ENCODE results near the gene DGLUCY. TPM values are rescaled to one million over a fixed set of nuclear protein-coding genes. Genes with fewer than 3 reads are reported as not detected.

Gene DGLUCY
- total and polyA plus RNA-seq, 2 donors (not counting 1 experiment from before 2014, with no cell fraction given) = 91.5 to 103 TPM

DNA sequence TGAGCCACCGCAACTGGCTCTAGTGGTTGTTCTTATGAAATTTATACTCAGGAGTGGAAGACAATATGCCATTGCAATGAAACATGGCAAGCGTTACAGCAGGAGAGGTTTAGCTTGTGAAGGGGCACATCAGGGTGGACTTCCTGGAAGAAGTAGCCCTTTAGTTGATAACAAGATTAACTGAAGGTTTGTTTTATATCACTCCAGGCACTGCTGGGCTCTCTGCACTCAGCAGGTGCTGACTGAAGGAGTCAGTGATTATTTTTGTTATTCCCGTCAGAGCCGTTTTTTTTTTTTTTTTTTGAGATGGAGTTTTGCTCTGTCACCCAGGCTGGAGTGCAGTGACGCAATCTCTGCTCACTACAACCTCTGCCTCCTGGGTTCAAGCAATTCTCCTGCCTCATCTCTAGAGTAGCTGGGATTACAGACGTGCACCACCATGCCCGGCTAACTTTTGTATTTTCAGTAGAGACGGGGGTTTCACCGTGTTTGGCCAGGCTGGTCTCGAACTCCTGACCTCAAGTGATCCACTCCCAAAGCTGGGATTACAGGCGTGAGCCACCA, 148.2 kb downstream of the DGLUCY start:
- no peak overlapping the region for H3K4me3 Mint-ChIP-seq
- ChIA-PET POLR2A (no interaction called here), CTCF (interaction anchor here (0.7 kb wide), 2 partner anchors 190 to 1265 kb away, joined by 3 to 4 read pairs; no protein-coding TSS in a partner anchor)
- Histone ChIP-seq H2AFZ (ENCODE audit: insufficient read depth, low read depth, low read length, poor library complexity, severe bottlenecking) (no peak overlapping the region), H3K27ac (ENCODE audit: low read length in 2 of 2) (no peak overlapping the region), H3K9me3 (ENCODE audit: control extremely low read depth in 1 of 3, control insufficient read depth in 2 of 3, insufficient read depth in 1 of 3, low read length in 2 of 3) (peaks cover 0 to 4% (median 0%) of the 10 kb centered on the region in 3 donors), H3K36me3 (replicated peaks in 1 of 2; ENCODE audit: control extremely low read depth in 1 of 2, control insufficient read depth in 1 of 2, extremely low read depth in 1 of 2, insufficient read depth in 2 of 2, low read length in 1 of 2) (no peaks in the 10 kb centered on the region), H3K4me2 (replicated peaks; ENCODE audit: low read depth, low read length, poor library complexity, severe bottlenecking) (no peak overlapping the region), H3K4me3 (ENCODE audit: control extremely low read depth in 1 of 5, extremely low read depth in 1 of 5, insufficient read depth in 1 of 5, low read depth in 2 of 5, low read length in 4 of 5) (no peak overlapping the region), H3K27me3 (replicated peaks in 1 of 4; ENCODE audit: control extremely low read depth in 1 of 4, control insufficient read depth in 3 of 4, insufficient read depth in 4 of 4, low read length in 3 of 4) (peaks cover 0 to 11% (median 3%) of the 10 kb centered on the region in 4 experiments), H3K79me2 (ENCODE audit: control insufficient read depth, insufficient read depth, low read length) (no peaks in the 10 kb centered on the region), H3K4me1 (ENCODE audit: control insufficient read depth in 2 of 2, insufficient read depth in 2 of 2, low read length in 2 of 2) (peaks cover 10 to 11% of the 10 kb centered on the region in 2 donors), H4K20me1 (ENCODE audit: control insufficient read depth, insufficient read depth, low read length, poor library complexity, severe bottlenecking) (no peaks in the 10 kb centered on the region), H3K9ac (ENCODE audit: low read length) (no peak overlapping the region)
- peaks cover 2% of the 10 kb centered on the region for H3K9me3 Mint-ChIP-seq (ENCODE audit: insufficient read depth)
- intact Hi-C loops (cut with micrococcal nuclease) = loop anchor here (5.0 kb wide), 1 partner anchor 35 kb away; no protein-coding TSS in a partner anchor
- H3K27me3 Mint-ChIP-seq = peaks cover 15% of the 10 kb centered on the region
- TF ChIP-seq EZH2 (IDR thresholded peaks at IDR 0.05; ENCODE audit: borderline replicate concordance, insufficient read depth, low read depth, low read length, poor library complexity, severe bottlenecking) (no peak), CTCF (IDR thresholded peaks at IDR 0.05) (no peak)
- DNase-seq (no peak), ATAC-seq (ENCODE audit: low read depth) (no peak)
- 90% methylated on average over 7 of the region's 11 CpGs for WGBS (ENCODE audit: insufficient coverage)
- H3K4me1 Mint-ChIP-seq = peaks cover 24% of the 10 kb centered on the region
- no peak overlapping the region for H3K27ac Mint-ChIP-seq

DNA sequence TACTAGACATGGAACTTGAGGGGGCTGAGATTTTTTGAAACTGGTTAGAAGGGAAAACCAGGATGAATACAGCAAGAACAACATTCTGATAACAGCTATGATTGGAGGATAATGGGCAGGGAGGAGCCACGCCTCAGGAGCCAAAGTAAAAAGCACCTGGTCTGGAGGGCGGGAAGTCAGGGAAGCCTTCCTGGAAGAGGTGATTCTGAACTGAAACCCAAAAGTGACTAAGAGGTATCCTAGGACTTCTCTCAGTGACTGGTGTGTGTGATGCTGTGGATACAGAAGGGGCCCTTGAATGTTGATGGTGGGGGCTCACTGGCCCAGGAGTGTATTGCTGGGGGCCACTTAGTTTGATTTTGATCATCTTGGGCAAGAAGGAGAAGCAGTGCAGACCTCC, 149.5 kb downstream of the DGLUCY start:
- Mint-ChIP-seq H3K27ac (no peak overlapping the region), H3K27me3 (peaks cover 15% of the 10 kb centered on the region), H3K4me1 (peaks cover 18% of the 10 kb centered on the region), H3K4me3 (peak overlapping the region; percentile 46), H3K9me3 (ENCODE audit: insufficient read depth) (peaks cover 2% of the 10 kb centered on the region)
- Histone ChIP-seq H4K20me1 (ENCODE audit: control insufficient read depth, insufficient read depth, low read length, poor library complexity, severe bottlenecking) (no peaks in the 10 kb centered on the region), H3K9ac (ENCODE audit: low read length) (no peak overlapping the region), H3K9me3 (ENCODE audit: control extremely low read depth in 1 of 3, control insufficient read depth in 2 of 3, insufficient read depth in 1 of 3, low read length in 2 of 3) (peaks cover 0 to 4% (median 0%) of the 10 kb centered on the region in 3 donors), H3K27ac (ENCODE audit: low read length in 2 of 2) (no peak overlapping the region), H3K4me1 (ENCODE audit: control insufficient read depth in 2 of 2, insufficient read depth in 2 of 2, low read length in 2 of 2) (peaks cover 10 to 11% of the 10 kb centered on the region in 2 donors), H3K79me2 (ENCODE audit: control insufficient read depth, insufficient read depth, low read length) (no peaks in the 10 kb centered on the region), H3K4me3 (ENCODE audit: control extremely low read depth in 1 of 5, extremely low read depth in 1 of 5, insufficient read depth in 1 of 5, low read depth in 2 of 5, low read length in 4 of 5) (no peak overlapping the region), H3K27me3 (replicated peaks in 1 of 4; ENCODE audit: control extremely low read depth in 1 of 4, control insufficient read depth in 3 of 4, insufficient read depth in 4 of 4, low read length in 3 of 4) (peaks cover 0 to 11% (median 3%) of the 10 kb centered on the region in 4 experiments), H3K36me3 (replicated peaks in 1 of 2; ENCODE audit: control extremely low read depth in 1 of 2, control insufficient read depth in 1 of 2, extremely low read depth in 1 of 2, insufficient read depth in 2 of 2, low read length in 1 of 2) (no peaks in the 10 kb centered on the region), H3K4me2 (replicated peaks; ENCODE audit: low read depth, low read length, poor library complexity, severe bottlenecking) (no peak overlapping the region), H2AFZ (ENCODE audit: insufficient read depth, low read depth, low read length, poor library complexity, severe bottlenecking) (no peak overlapping the region)
- DNase-seq (no peak), ATAC-seq (ENCODE audit: low read depth) (no peak)
- POLR2A ChIA-PET = no interaction called here
- 81% methylated on average over 2 of the region's 2 CpGs for WGBS (ENCODE audit: insufficient coverage)
- TF ChIP-seq EZH2 (IDR thresholded peaks at IDR 0.05; ENCODE audit: borderline replicate concordance, insufficient read depth, low read depth, low read length, poor library complexity, severe bottlenecking) (no peak), CTCF (IDR thresholded peaks at IDR 0.05) (no peak)
- CTCF ChIA-PET = interaction anchor here (1.3 to 2.0 kb wide), 3 partner anchors 14 to 20 kb away, joined by 3 to 5 read pairs (median 4); partner anchors contain the start of gene GPR68
- intact Hi-C loops (cut with micrococcal nuclease) = loop anchor here (5.0 kb wide), 1 partner anchor 36 kb away; no protein-coding TSS in a partner anchor
